Measurements from ENCODE around the gene WDR62. TPM values are rescaled to one million over a fixed set of nuclear protein-coding genes. Genes with fewer than 3 reads are reported as not detected.

The WDR62 gene
- total RNA-seq, 2 experiments from 2014 or later = 44.5 to 60.2 TPM

- Histone ChIP-seq H3K4me2 (ENCODE audit: low read length) (no peak overlapping the region), H3K27ac (ENCODE audit: low read depth, low read length, poor library complexity, severe bottlenecking) (no peak overlapping the region), H4K20me1 (ENCODE audit: insufficient read depth, low read length) (no peaks in the 10 kb centered on the region), H2AFZ (ENCODE audit: low read length) (no peak overlapping the region), H3K9me2 (ENCODE audit: insufficient read depth, low read length) (no peaks in the 10 kb centered on the region), H3K79me2 (ENCODE audit: insufficient read depth, low read depth, low read length) (peaks cover 11% of the 10 kb centered on the region; the same call in 1 of the 2 replicates), H3K4me1 (ENCODE audit: insufficient read depth, low read length, poor library complexity, severe bottlenecking) (peaks cover 20% of the 10 kb centered on the region), H3K4me3 (ENCODE audit: low read depth, low read length, poor library complexity, severe bottlenecking) (no peak overlapping the region), H3K36me3 (ENCODE audit: insufficient read depth, low read length) (peaks cover 34% of the 10 kb centered on the region), H3K9me3 (ENCODE audit: low read length) (no peaks in the 10 kb centered on the region)
- TF ChIP-seq, protein P1, sequence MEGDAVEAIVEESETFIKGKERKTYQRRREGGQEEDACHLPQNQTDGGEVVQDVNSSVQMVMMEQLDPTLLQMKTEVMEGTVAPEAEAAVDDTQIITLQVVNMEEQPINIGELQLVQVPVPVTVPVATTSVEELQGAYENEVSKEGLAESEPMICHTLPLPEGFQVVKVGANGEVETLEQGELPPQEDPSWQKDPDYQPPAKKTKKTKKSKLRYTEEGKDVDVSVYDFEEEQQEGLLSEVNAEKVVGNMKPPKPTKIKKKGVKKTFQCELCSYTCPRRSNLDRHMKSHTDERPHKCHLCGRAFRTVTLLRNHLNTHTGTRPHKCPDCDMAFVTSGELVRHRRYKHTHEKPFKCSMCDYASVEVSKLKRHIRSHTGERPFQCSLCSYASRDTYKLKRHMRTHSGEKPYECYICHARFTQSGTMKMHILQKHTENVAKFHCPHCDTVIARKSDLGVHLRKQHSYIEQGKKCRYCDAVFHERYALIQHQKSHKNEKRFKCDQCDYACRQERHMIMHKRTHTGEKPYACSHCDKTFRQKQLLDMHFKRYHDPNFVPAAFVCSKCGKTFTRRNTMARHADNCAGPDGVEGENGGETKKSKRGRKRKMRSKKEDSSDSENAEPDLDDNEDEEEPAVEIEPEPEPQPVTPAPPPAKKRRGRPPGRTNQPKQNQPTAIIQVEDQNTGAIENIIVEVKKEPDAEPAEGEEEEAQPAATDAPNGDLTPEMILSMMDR (conservative IDR thresholded peaks at IDR 0.05; ENCODE audit: low read length) = no peak
- no peak for TF ChIP-seq EZH2phosphoT487 (IDR thresholded peaks at IDR 0.05; ENCODE audit: borderline replicate concordance, low read depth, low read length)
- intact Hi-C loops (cut with micrococcal nuclease; ENCODE audit: unreplicated experiment) = no loop called here
- no peak for DNase-seq (ENCODE audit: low spot score)
- no TSS peak for BruUV-seq (replicated peaks)
- POLR2A ChIA-PET = no interaction called here
- CTCF ChIA-PET (ENCODE audit: unreplicated experiment) = no interaction called here
These were observed 56.5 kb downstream of the WDR62 start for GRCh38 chr19:36111200-36111539.

DNA sequence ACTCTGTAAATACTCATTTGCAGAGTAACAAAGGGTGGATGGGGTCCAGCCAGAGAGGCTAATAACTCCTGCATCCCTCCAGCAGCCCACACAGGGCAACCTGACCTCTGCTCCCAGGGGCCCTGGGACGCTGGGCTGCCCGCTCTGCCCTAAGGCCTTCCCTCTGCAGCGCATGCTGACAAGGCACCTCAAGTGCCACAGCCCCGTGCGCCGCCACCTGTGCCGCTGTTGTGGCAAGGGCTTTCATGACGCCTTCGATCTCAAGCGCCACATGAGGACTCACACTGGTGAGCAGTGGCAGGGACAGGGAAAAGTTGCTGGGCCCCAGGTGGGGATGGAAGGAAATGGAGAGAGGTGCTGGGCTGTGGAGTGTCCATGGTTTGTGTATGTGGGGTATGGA lies 58.0 kb downstream of the WDR62 start:
- Histone ChIP-seq H2AFZ (ENCODE audit: low read length) (no peak overlapping the region), H3K4me1 (ENCODE audit: insufficient read depth, low read length, poor library complexity, severe bottlenecking) (peaks cover 28% of the 10 kb centered on the region), H3K27ac (ENCODE audit: low read depth, low read length, poor library complexity, severe bottlenecking) (no peak overlapping the region), H3K36me3 (ENCODE audit: insufficient read depth, low read length) (peaks cover 29% of the 10 kb centered on the region), H3K9me2 (ENCODE audit: insufficient read depth, low read length) (no peaks in the 10 kb centered on the region), H3K79me2 (ENCODE audit: insufficient read depth, low read depth, low read length) (peaks cover 13% of the 10 kb centered on the region; the same call in 1 of the 2 replicates), H3K4me2 (ENCODE audit: low read length) (no peak overlapping the region), H4K20me1 (ENCODE audit: insufficient read depth, low read length) (no peaks in the 10 kb centered on the region), H3K4me3 (ENCODE audit: low read depth, low read length, poor library complexity, severe bottlenecking) (no peak overlapping the region), H3K9me3 (ENCODE audit: low read length) (no peaks in the 10 kb centered on the region)
- TF ChIP-seq, protein P1 (conservative IDR thresholded peaks at IDR 0.05; ENCODE audit: low read length) = no peak
- TF ChIP-seq EZH2phosphoT487 (IDR thresholded peaks at IDR 0.05; ENCODE audit: borderline replicate concordance, low read depth, low read length) = no peak
- BruUV-seq (replicated peaks) = no TSS peak
- ChIA-PET POLR2A (no interaction called here), CTCF (ENCODE audit: unreplicated experiment) (no interaction called here)
- DNase-seq (ENCODE audit: low spot score) = no peak
- intact Hi-C loops (cut with micrococcal nuclease; ENCODE audit: unreplicated experiment) = no loop called here

DNA sequence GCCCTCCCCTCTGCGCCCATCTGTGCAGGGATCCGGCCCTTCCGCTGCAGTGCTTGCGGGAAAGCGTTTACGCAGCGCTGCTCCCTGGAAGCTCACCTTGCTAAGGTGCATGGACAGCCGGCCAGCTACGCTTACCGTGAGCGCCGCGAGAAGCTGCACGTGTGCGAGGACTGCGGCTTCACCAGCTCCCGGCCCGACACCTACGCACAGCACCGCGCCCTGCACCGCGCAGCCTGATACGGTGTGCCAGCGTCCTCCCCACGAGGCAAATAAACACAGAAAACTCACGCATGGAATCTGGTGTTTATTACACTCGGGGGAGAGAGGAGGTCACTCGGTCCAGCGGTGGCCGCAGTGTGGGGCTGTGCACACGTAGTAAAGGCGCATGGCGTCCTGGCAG lies 58.7 kb downstream of the WDR62 start:
- intact Hi-C loops (cut with micrococcal nuclease; ENCODE audit: unreplicated experiment) = no loop called here

More for the DNA sequence above, 58.7 kb downstream of the WDR62 start:
- H3K4me3 ChIP-seq (ENCODE audit: low read depth, low read length, poor library complexity, severe bottlenecking) = peak overlapping the region; percentile 80
- no peaks in the 10 kb centered on the region for H3K9me2 ChIP-seq (ENCODE audit: insufficient read depth, low read length)
- BruUV-seq (replicated peaks) = no TSS peak
- H3K4me2 ChIP-seq (ENCODE audit: low read length) = peak overlapping the region; percentile 73
- ChIA-PET CTCF (ENCODE audit: unreplicated experiment) (no interaction called here), POLR2A (no interaction called here)
- H3K79me2 ChIP-seq (ENCODE audit: insufficient read depth, low read depth, low read length) = peaks cover 13% of the 10 kb centered on the region; the same call in 1 of the 2 replicates
- TF ChIP-seq, protein P1 (conservative IDR thresholded peaks at IDR 0.05; ENCODE audit: low read length) = no peak
- TF ChIP-seq EZH2phosphoT487 (IDR thresholded peaks at IDR 0.05; ENCODE audit: borderline replicate concordance, low read depth, low read length) = no peak
- no peak for DNase-seq (ENCODE audit: low spot score)
- no peak overlapping the region for H2AFZ ChIP-seq (ENCODE audit: low read length)
- H3K27ac ChIP-seq (ENCODE audit: low read depth, low read length, poor library complexity, severe bottlenecking) = no peak overlapping the region
- H3K4me1 ChIP-seq (ENCODE audit: insufficient read depth, low read length, poor library complexity, severe bottlenecking) = peaks cover 28% of the 10 kb centered on the region
- peaks cover 30% of the 10 kb centered on the region for H3K36me3 ChIP-seq (ENCODE audit: insufficient read depth, low read length)
- H4K20me1 ChIP-seq (ENCODE audit: insufficient read depth, low read length) = no peaks in the 10 kb centered on the region
- H3K9me3 ChIP-seq (ENCODE audit: low read length) = no peaks in the 10 kb centered on the region

Data from OCI-LY7 (cell line).